Gastroesophageal sphincter (tissue), 4 donors: Measurements from ENCODE around the gene RARRES1. TPM values are rescaled to one million over a fixed set of nuclear protein-coding genes. Genes with fewer than 3 reads are reported as not detected.
A peak's percentile ranks its signal among the peaks of the same experiment; 100 is the strongest.

ENCODE experiments used
- ATAC-seq: fragments of 150-250 bp; one replicate; pipeline ENCODE4 v1.9.1; 2016; ENCODE audit warnings: mild to moderate bottlenecking, moderate library complexity
- H3K27ac ChIP-seq, 4 donors: fragments of 200-600 bp; sonication (generic) in 3 of 4; 1 replicate in 3 of 4; 2 replicates in 1 of 4; pipeline ENCODE4 v1.5.1; 2016 to 2019
- H3K27me3 ChIP-seq: fragments of 200-600 bp; sonication (generic); one replicate; pipeline ENCODE4 v1.5.1; 2019
- H3K36me3 ChIP-seq, 2 donors: fragments of 200-600 bp; sonication (generic); one replicate each; pipeline ENCODE4 v1.5.1; 2019; ENCODE audit warnings: control low read depth in 1 of 2
- H3K4me1 ChIP-seq, 3 donors: fragments of 200-600 bp; sonication (generic); 1 replicate in 2 of 3; 2 replicates in 1 of 3; pipeline ENCODE4 v1.5.1; 2016 to 2019; ENCODE audit warnings: control low read depth in 2 of 3
- H3K4me3 ChIP-seq, 2 donors: fragments of 200-600 bp; sonication (generic); one replicate each; pipeline ENCODE4 v1.5.1; 2019; ENCODE audit warnings: mild to moderate bottlenecking in 1 of 2, moderate library complexity in 1 of 2
- H3K9me3 ChIP-seq, 3 donors: fragments of 200-600 bp; sonication (generic); one replicate each; pipeline ENCODE4 v1.5.1; 2017 to 2019; ENCODE audit warnings: control low read depth in 2 of 3
- EP300 ChIP-seq: sonication (generic); formaldehyde crosslinking; IDR thresholded peaks from one replicate; pipeline ENCODE4 v1.6.1; 2017; ENCODE audit warnings: antibody characterized with exemption, mild to moderate bottlenecking
- POLR2A ChIP-seq, 2 donors: fragments of 450-650 bp; IDR thresholded peaks; one replicate each; pipeline ENCODE4 v1.6.1; 2017; ENCODE audit warnings: antibody characterized with exemption in 2 of 2, mild to moderate bottlenecking in 2 of 2, moderate library complexity in 1 of 2
- POLR2AphosphoS5 ChIP-seq: sonication (generic); formaldehyde crosslinking; IDR thresholded peaks from one replicate; pipeline ENCODE4 v1.6.1; 2017; ENCODE audit warnings: antibody characterized with exemption
- WGBS, 2 donors: methylation state at CpG; one replicate each; pipeline ENCODE4 v1.1.5; 2018; ENCODE audit warnings: low coverage in 1 of 2; 5-methylcytosine and 5-hydroxymethylcytosine counted together
- total RNA-seq, 4 donors: library from RNA; depleted of rRNA; stranded (reverse); fragments of >200 nt; gene quantifications; one replicate each; pipeline ENCODE4 v1.1.0, GENCODE V29; 2016
- TF ChIP-seq, protein P1 (sequence below), 4 experiments: fragments of 200-600 bp in 2 of 4; fragments of 450-650 bp in 2 of 4; sonication (generic) in 1 of 4; IDR thresholded peaks; one replicate each; pipeline ENCODE4 v1.5.1; 2017 to 2019; ENCODE audit warnings: antibody characterized with exemption in 4 of 4, mild to moderate bottlenecking in 2 of 4, moderate library complexity in 2 of 4

Gene RARRES1
- total RNA-seq, 4 donors from 2014 or later = 4.8 to 110 (median 42.7) TPM

DNA sequence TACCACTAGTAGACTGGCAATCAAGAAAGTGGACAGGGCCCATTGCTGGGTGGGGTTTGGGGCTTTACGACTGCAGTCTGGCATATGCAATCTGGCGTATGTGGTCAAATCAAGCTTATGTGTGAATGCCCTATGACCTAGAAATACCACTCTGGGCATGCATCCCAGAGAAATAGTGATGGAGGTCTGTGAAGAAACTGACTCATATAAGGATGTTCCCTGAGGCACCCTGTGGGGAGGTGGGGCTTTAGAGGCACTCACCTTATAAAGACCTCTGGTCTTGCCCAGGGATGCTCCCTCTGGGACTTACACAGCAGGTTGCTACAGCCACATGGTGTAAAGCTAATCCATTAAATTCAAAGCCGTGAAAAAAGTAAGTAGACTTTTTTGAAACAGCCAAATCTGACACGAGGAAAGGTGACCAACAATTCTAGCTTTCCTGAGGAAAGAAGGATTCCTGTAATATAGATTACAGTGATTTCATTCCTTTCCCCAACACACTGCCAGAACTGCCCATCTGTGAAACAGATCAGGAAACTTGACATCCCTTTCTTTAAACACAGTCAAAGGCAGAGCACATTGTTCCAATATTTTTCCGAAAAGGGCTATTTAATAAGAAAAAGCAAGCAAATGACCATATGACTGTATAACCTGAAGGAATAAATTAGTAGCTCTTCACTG lies 13.6 kb downstream of the RARRES1 start:
- Histone ChIP-seq H3K27ac (peak overlapping the region in 1 of 4 donors; percentile 4), H3K9me3 (no peaks in the 10 kb centered on the region), H3K4me3 (no peak overlapping the region), H3K27me3 (no peaks in the 10 kb centered on the region), H3K36me3 (peaks cover 0 to 14% of the 10 kb centered on the region in 2 donors), H3K4me1 (peaks cover 0 to 23% (median 3%) of the 10 kb centered on the region in 3 donors)
- TF ChIP-seq, protein P1, sequence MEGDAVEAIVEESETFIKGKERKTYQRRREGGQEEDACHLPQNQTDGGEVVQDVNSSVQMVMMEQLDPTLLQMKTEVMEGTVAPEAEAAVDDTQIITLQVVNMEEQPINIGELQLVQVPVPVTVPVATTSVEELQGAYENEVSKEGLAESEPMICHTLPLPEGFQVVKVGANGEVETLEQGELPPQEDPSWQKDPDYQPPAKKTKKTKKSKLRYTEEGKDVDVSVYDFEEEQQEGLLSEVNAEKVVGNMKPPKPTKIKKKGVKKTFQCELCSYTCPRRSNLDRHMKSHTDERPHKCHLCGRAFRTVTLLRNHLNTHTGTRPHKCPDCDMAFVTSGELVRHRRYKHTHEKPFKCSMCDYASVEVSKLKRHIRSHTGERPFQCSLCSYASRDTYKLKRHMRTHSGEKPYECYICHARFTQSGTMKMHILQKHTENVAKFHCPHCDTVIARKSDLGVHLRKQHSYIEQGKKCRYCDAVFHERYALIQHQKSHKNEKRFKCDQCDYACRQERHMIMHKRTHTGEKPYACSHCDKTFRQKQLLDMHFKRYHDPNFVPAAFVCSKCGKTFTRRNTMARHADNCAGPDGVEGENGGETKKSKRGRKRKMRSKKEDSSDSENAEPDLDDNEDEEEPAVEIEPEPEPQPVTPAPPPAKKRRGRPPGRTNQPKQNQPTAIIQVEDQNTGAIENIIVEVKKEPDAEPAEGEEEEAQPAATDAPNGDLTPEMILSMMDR (IDR thresholded peaks at IDR 0.05) = no peak
- no peak for TF ChIP-seq EP300
- no peak for TF ChIP-seq POLR2A (IDR thresholded peaks at IDR 0.05)
- TF ChIP-seq POLR2AphosphoS5 = no peak
- ATAC-seq = no peak
- WGBS, 2 donors = 74 to 78% methylated on average over 4 to 5 of the region's 5 CpGs

- peak overlapping the region in 1 of 4 donors; percentile 0 for H3K27ac ChIP-seq
- 79% methylated on average over 2 of the region's 2 CpGs; no CpG with 5 or more reads in 1 of the 2 donors for WGBS, 2 donors
- no peaks in the 10 kb centered on the region for H3K9me3 ChIP-seq
Observed at GRCh38 chr3:158717576-158717975, 14.7 kb downstream of the RARRES1 start.

DNA sequence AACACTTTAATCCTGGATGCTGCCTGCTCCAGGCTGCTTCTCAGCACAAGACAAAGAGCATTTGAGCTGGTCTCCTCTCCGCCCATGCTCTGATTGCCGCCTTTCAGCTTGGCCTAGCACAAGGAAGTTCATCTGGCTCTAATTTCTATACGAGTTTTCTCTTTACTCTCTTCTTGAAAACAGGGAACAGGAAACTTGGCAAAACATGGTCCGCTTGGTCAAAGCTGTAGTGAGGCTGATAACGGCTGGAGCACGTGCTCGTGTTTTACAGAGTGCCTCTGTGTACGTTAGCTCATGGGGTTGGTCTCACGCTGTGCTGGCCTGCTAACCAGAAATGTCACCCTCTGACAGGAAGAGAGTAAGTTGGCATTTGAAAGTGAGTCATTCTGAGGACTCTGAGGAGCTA lies 19.2 kb downstream of the RARRES1 start:
- H3K4me1 ChIP-seq = peaks cover 0 to 23% (median 0%) of the 10 kb centered on the region in 3 donors
- no peaks in the 10 kb centered on the region for H3K27me3 ChIP-seq
- H3K36me3 ChIP-seq = peaks cover 0 to 31% of the 10 kb centered on the region in 2 donors
- 57 to 79% methylated on average over 5 to 6 of the region's 9 CpGs for WGBS, 2 donors
- ATAC-seq = peak; percentile 66
- peak overlapping the region in 3 of 4 donors; percentile 25 to 52 (median 37) for H3K27ac ChIP-seq
- H3K9me3 ChIP-seq = no peaks in the 10 kb centered on the region
- H3K4me3 ChIP-seq = no peak overlapping the region
- TF ChIP-seq POLR2AphosphoS5 = peak; percentile 10
- TF ChIP-seq, protein P1 (IDR thresholded peaks at IDR 0.05) = no peak
- TF ChIP-seq POLR2A (IDR thresholded peaks at IDR 0.05) = no peak

More at GRCh38 chr3:158717576-158717975, 14.7 kb downstream of the RARRES1 start:
- Histone ChIP-seq H3K4me3 (no peak overlapping the region), H3K4me1 (peaks cover 0 to 19% (median 3%) of the 10 kb centered on the region in 3 donors), H3K27me3 (no peaks in the 10 kb centered on the region), H3K36me3 (peaks cover 0 to 20% of the 10 kb centered on the region in 2 donors)
- TF ChIP-seq POLR2A (IDR thresholded peaks at IDR 0.05) = no peak
- no peak for TF ChIP-seq POLR2AphosphoS5
- no peak for TF ChIP-seq EP300
- TF ChIP-seq, protein P1 (IDR thresholded peaks at IDR 0.05) = no peak
- ATAC-seq = no peak

DNA sequence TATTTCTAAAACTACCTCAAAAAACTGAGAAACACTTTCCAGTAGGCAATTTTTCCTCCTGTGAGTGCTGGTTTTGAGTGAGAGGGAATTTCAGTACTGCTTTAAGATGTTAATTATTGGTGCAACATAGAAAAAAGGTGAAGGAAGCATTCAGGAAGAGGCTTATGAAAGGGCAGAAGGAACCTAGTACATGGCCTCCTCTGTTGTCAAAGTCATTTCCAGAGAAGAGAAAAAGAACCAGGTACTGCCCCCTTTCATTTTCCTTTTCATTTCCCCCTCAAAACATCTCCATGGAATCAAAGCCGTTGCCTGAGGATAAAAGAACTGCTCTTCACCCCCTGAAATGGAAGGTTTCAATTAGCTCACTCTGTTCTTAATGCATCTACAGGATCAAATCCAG lies 19.8 kb downstream of the RARRES1 start:
- TF ChIP-seq POLR2A (IDR thresholded peaks at IDR 0.05) (no peak), EP300 (no peak), POLR2AphosphoS5 (no peak)
- TF ChIP-seq, protein P1 (IDR thresholded peaks at IDR 0.05) = no peak
- Histone ChIP-seq H3K36me3 (peaks cover 0 to 38% of the 10 kb centered on the region in 2 donors), H3K27ac (peak overlapping the region in 3 of 4 donors; percentile 25 to 52 (median 37)), H3K27me3 (no peaks in the 10 kb centered on the region), H3K4me3 (no peak overlapping the region), H3K9me3 (no peaks in the 10 kb centered on the region), H3K4me1 (peaks cover 0 to 21% (median 0%) of the 10 kb centered on the region in 3 donors)
- no peak for ATAC-seq
- 67 to 88% methylated on average over 1 of the region's 1 CpG for WGBS, 2 donors

DNA sequence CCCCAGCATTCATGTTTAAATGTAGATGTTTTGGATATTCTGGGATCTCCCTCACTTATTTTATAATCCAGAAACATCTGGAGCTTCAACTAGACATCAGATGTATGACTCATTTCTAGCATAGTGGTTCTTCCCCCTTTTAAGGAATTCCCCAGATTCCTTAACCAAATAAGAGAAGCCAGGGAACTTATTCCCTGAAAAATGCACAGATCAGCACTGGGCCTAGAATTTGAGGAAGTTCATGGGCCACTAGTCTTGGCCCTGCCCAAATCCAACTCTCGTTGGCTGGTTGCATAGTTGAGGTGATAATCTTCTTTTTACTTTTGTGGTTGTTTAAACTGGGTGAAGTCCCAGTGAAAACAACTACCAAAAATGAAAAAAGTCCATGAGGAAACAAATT lies 20.4 kb downstream of the RARRES1 start:
- Histone ChIP-seq H3K36me3 (peaks cover 0 to 43% of the 10 kb centered on the region in 2 donors), H3K27ac (peak overlapping the region in 2 of 4 donors; percentile 37 to 52), H3K9me3 (no peaks in the 10 kb centered on the region), H3K27me3 (no peaks in the 10 kb centered on the region), H3K4me3 (no peak overlapping the region), H3K4me1 (peaks cover 0 to 21% (median 0%) of the 10 kb centered on the region in 3 donors)
- 20 to 30% methylated on average over 1 of the region's 1 CpG for WGBS, 2 donors
- ATAC-seq = peak; percentile 33
- TF ChIP-seq POLR2AphosphoS5 = no peak
- TF ChIP-seq, protein P1 (IDR thresholded peaks at IDR 0.05) = no peak
- no peak for TF ChIP-seq EP300
- no peak for TF ChIP-seq POLR2A (IDR thresholded peaks at IDR 0.05)
